ENCODE data around the gene PRKAR1B.
A peak's percentile ranks its signal among the peaks of the same experiment; 100 is the strongest.

The PRKAR1B gene

GRCh38 chr7:665736-666453 lies 61.2 kb downstream of the PRKAR1B start:
- Mint-ChIP-seq H3K4me3 (no peak overlapping the region), H3K27me3 (ENCODE audit: low read depth, poor library complexity) (no peaks in the 10 kb centered on the region), H3K36me3 (ENCODE audit: low read depth) (peaks cover 9% of the 10 kb centered on the region), H3K9me3 (peaks cover 6% of the 10 kb centered on the region), H3K27ac (peak overlapping the region; percentile 42), H3K4me1 (no peaks in the 10 kb centered on the region)
- no peak for TF ChIP-seq CTCF (IDR thresholded peaks at IDR 0.05)
- no peak for DNase-seq

GRCh38 chr7:664997-665735 lies 61.9 kb downstream of the PRKAR1B start:
- Mint-ChIP-seq H3K27ac (no peak overlapping the region), H3K9me3 (peaks cover 6% of the 10 kb centered on the region)
- DNase-seq: no peak

GRCh38 chr7:664402-664775 lies 62.7 kb downstream of the PRKAR1B start:
- peaks cover 3% of the 10 kb centered on the region for H3K4me1 Mint-ChIP-seq
- peaks cover 10% of the 10 kb centered on the region for H3K36me3 Mint-ChIP-seq (ENCODE audit: low read depth)
- no peaks in the 10 kb centered on the region for H3K27me3 Mint-ChIP-seq (ENCODE audit: low read depth, poor library complexity)
- H3K9me3 Mint-ChIP-seq: peaks cover 6% of the 10 kb centered on the region
- no peak overlapping the region for H3K27ac Mint-ChIP-seq
- no peak overlapping the region for H3K4me3 Mint-ChIP-seq
- TF ChIP-seq CTCF (IDR thresholded peaks at IDR 0.05): no peak
- no peak for DNase-seq

More at GRCh38 chr7:664997-665735, 61.9 kb downstream of the PRKAR1B start:
- H3K4me3 Mint-ChIP-seq: no peak overlapping the region
- no peak for TF ChIP-seq CTCF (IDR thresholded peaks at IDR 0.05)
- peaks cover 9% of the 10 kb centered on the region for H3K36me3 Mint-ChIP-seq (ENCODE audit: low read depth)
- no peaks in the 10 kb centered on the region for H3K4me1 Mint-ChIP-seq
- H3K27me3 Mint-ChIP-seq (ENCODE audit: low read depth, poor library complexity): no peaks in the 10 kb centered on the region

GRCh38 chr7:662576-662975 lies 64.5 kb downstream of the PRKAR1B start:
- TF ChIP-seq CTCF (IDR thresholded peaks at IDR 0.05): no peak
- Mint-ChIP-seq H3K4me3 (no peak overlapping the region), H3K9me3 (no peaks in the 10 kb centered on the region), H3K27me3 (ENCODE audit: low read depth, poor library complexity) (no peaks in the 10 kb centered on the region), H3K4me1 (peaks cover 7% of the 10 kb centered on the region), H3K27ac (no peak overlapping the region), H3K36me3 (ENCODE audit: low read depth) (peaks cover 7% of the 10 kb centered on the region)
- no peak for DNase-seq

GRCh38 chr7:659996-660395 lies 67.1 kb downstream of the PRKAR1B start:
- TF ChIP-seq CTCF (IDR thresholded peaks at IDR 0.05): no peak
- Mint-ChIP-seq H3K36me3 (ENCODE audit: low read depth) (peaks cover 7% of the 10 kb centered on the region), H3K27ac (no peak overlapping the region), H3K4me3 (no peak overlapping the region), H3K27me3 (ENCODE audit: low read depth, poor library complexity) (no peaks in the 10 kb centered on the region), H3K9me3 (no peaks in the 10 kb centered on the region), H3K4me1 (peaks cover 7% of the 10 kb centered on the region)
- DNase-seq: no peak
